Right atrium auricular region (tissue), 2 donors: Measurements from ENCODE around the gene CLASRP. TPM values are rescaled to one million over a fixed set of nuclear protein-coding genes. Genes with fewer than 3 reads are reported as not detected.
A peak's percentile ranks its signal among the peaks of the same experiment; 100 is the strongest.

Experiments
- DNase-seq: peaks from one replicate; pipeline ENCODE4 v3.0.0-alpha.2; 2019; ENCODE audit warnings: low spot score
- H3K27ac ChIP-seq, 2 donors: fragments of 200-600 bp; sonication (generic); 1 replicate in 1 of 2; 2 replicates in 1 of 2; pipeline ENCODE4 v1.5.1; 2016 to 2019
- H3K27me3 ChIP-seq, 2 donors: fragments of 200-600 bp; sonication (generic); one replicate each; pipeline versions ENCODE4 v1.5.1 to v1.6.0; 2017 to 2019
- H3K36me3 ChIP-seq: fragments of 200-600 bp; sonication (generic); one replicate; pipeline ENCODE4 v1.5.1; 2016
- H3K4me1 ChIP-seq, 2 donors: fragments of 200-600 bp; sonication (generic); one replicate each; pipeline versions ENCODE4 v1.5.1 to v1.6.0; 2017 to 2019
- H3K4me3 ChIP-seq, 2 donors: fragments of 200-600 bp; sonication (generic); 1 replicate in 1 of 2; 2 replicates in 1 of 2; pipeline ENCODE4 v1.5.1; 2017 to 2019; ENCODE audit warnings: mild to moderate bottlenecking in 1 of 2, moderate library complexity in 1 of 2
- H3K9me3 ChIP-seq, 2 donors: fragments of 200-600 bp; sonication (generic); one replicate each; pipeline ENCODE4 v1.5.1; 2019
- CTCF ChIP-seq, 2 donors: fragments of 200-600 bp; sonication (generic); IDR thresholded peaks; one replicate each; pipeline ENCODE4 v1.5.1; 2019; ENCODE audit warnings: antibody characterized with exemption in 2 of 2
- total RNA-seq, 2 donors: library from RNA; depleted of rRNA; stranded (reverse); fragments of >200 nt; gene quantifications; one replicate each; pipeline ENCODE4 v1.1.0, GENCODE V29; 2016

CLASRP gene
- total RNA-seq, result 10 to 100 TPM; 29.6 to 31.3 TPM

- TF ChIP-seq CTCF (IDR thresholded peaks at IDR 0.05), result peak in 1 of 2 donors; percentile 26
- H3K27ac ChIP-seq, result peak within 1 kb of the TSS; percentile 93 to 95
- H3K4me3 ChIP-seq, result peak within 1 kb of the TSS; percentile 91 to 93
- no peaks in the 10 kb centered on the region for H3K27me3 ChIP-seq
- H3K4me1 ChIP-seq, result peaks cover 0 to 38% of the 10 kb centered on the region in 2 donors
- peaks cover 38% of the 10 kb centered on the region for H3K36me3 ChIP-seq
- H3K9me3 ChIP-seq, result no peaks in the 10 kb centered on the region
- DNase-seq, result peak; percentile 89
These were observed at the start of gene CLASRP for GRCh38 chr19:45038931-45039893. CLASRP (plus strand) TSS chr19:45039045; CDS start chr19:45040213, 1,168 bp downstream.

- no peaks in the 10 kb centered on the region for H3K9me3 ChIP-seq
- H3K36me3 ChIP-seq, result peaks cover 67% of the 10 kb centered on the region
- TF ChIP-seq CTCF (IDR thresholded peaks at IDR 0.05), result no peak
These were observed 48.4 kb upstream of the CLASRP start for GRCh38 chr19:44990459-44990858.

GRCh38 chr19:44990966-44991365 lies 47.9 kb upstream of the CLASRP start:
- no peaks in the 10 kb centered on the region for H3K4me1 ChIP-seq
- TF ChIP-seq CTCF (IDR thresholded peaks at IDR 0.05), result no peak
- no peaks in the 10 kb centered on the region for H3K9me3 ChIP-seq
- DNase-seq, result no peak
- no peak overlapping the region for H3K27ac ChIP-seq
- H3K4me3 ChIP-seq, result no peak overlapping the region
- no peaks in the 10 kb centered on the region for H3K27me3 ChIP-seq
- peaks cover 62% of the 10 kb centered on the region for H3K36me3 ChIP-seq

More at GRCh38 chr19:44990459-44990858, 48.4 kb upstream of the CLASRP start:
- DNase-seq, result no peak
- H3K27ac ChIP-seq, result no peak overlapping the region
- no peaks in the 10 kb centered on the region for H3K27me3 ChIP-seq
- H3K4me1 ChIP-seq, result no peaks in the 10 kb centered on the region
- no peak overlapping the region for H3K4me3 ChIP-seq

GRCh38 chr19:44992336-44993163 lies 46.3 kb upstream of the CLASRP start:
- no peak for TF ChIP-seq CTCF (IDR thresholded peaks at IDR 0.05)
- H3K9me3 ChIP-seq, result no peaks in the 10 kb centered on the region
- H3K27me3 ChIP-seq, result no peaks in the 10 kb centered on the region
- H3K27ac ChIP-seq, result no peak overlapping the region
- H3K4me3 ChIP-seq, result no peak overlapping the region
- no peaks in the 10 kb centered on the region for H3K4me1 ChIP-seq
- DNase-seq, result no peak
- peaks cover 47% of the 10 kb centered on the region for H3K36me3 ChIP-seq

GRCh38 chr19:44993526-44993925 lies 45.3 kb upstream of the CLASRP start:
- Histone ChIP-seq H3K27me3 (no peaks in the 10 kb centered on the region), H3K4me3 (no peak overlapping the region), H3K4me1 (no peaks in the 10 kb centered on the region), H3K27ac (no peak overlapping the region), H3K9me3 (no peaks in the 10 kb centered on the region), H3K36me3 (peaks cover 37% of the 10 kb centered on the region)
- no peak for TF ChIP-seq CTCF (IDR thresholded peaks at IDR 0.05)
- DNase-seq, result no peak
